Hepatocyte (in vitro differentiated cells): ENCODE data around the gene IL6. TPM values are rescaled to one million over a fixed set of nuclear protein-coding genes. Genes with fewer than 3 reads are reported as not detected.

Experiments used
- DNase-seq: peaks from one replicate; pipeline ENCODE4 v3.0.0-alpha.2; 2016; ENCODE audit warnings: low spot score
- H2AFZ ChIP-seq: fragments of 200-600 bp; sonication (generic); 2 replicates; pipeline ENCODE4 v1.6.0; 2016; ENCODE audit warnings: antibody characterized with exemption, mild to moderate bottlenecking
- H3K27ac ChIP-seq: fragments of 200-600 bp; sonication (generic); 2 replicates; pipeline ENCODE4 v1.5.1; 2016; ENCODE audit warnings: mild to moderate bottlenecking
- H3K27me3 ChIP-seq: fragments of 200-600 bp; sonication (generic); 2 replicates; pipeline ENCODE4 v1.6.1; 2016
- H3K36me3 ChIP-seq: fragments of 200-600 bp; sonication (generic); replicated peaks from 2 replicates; pipeline ENCODE4 v1.5.1; 2016; ENCODE audit warnings: low read depth; ENCODE audit not compliant: insufficient read depth
- H3K4me1 ChIP-seq: fragments of 200-600 bp; sonication (generic); 2 replicates; pipeline ENCODE4 v1.5.1; 2016; ENCODE audit warnings: mild to moderate bottlenecking, moderate library complexity; ENCODE audit not compliant: insufficient read depth
- H3K4me2 ChIP-seq: fragments of 200-600 bp; sonication (generic); 2 replicates; pipeline ENCODE4 v1.6.0; 2016
- H3K4me3 ChIP-seq: fragments of 200-600 bp; sonication (generic); 2 replicates; pipeline ENCODE4 v1.5.1; 2016; ENCODE audit warnings: mild to moderate bottlenecking
- H3K79me2 ChIP-seq: fragments of 200-600 bp; sonication (generic); 2 replicates; pipeline ENCODE4 v1.6.0; 2017; ENCODE audit warnings: mild to moderate bottlenecking
- H3K9me2 ChIP-seq: fragments of 200-600 bp; sonication (generic); replicated peaks from 2 replicates; pipeline ENCODE4 v1.6.0; 2017; ENCODE audit warnings: mild to moderate bottlenecking; ENCODE audit not compliant: insufficient read depth
- H3K9me3 ChIP-seq: fragments of 200-600 bp; sonication (generic); 2 replicates; pipeline ENCODE4 v1.5.1; 2016; ENCODE audit warnings: low read depth, mild to moderate bottlenecking
- H4K20me1 ChIP-seq: fragments of 200-600 bp; sonication (generic); 2 replicates; pipeline ENCODE4 v1.6.0; 2016; ENCODE audit warnings: mild to moderate bottlenecking; ENCODE audit not compliant: insufficient read depth, poor library complexity, severe bottlenecking
- CTCF ChIP-seq: fragments of 200-600 bp; sonication (generic); IDR thresholded peaks from 2 replicates; pipeline ENCODE4 v1.5.1; 2016; ENCODE audit warnings: antibody characterized with exemption, mild to moderate bottlenecking; ENCODE audit not compliant: poor library complexity
- EZH2 ChIP-seq: fragments of 200-600 bp; sonication (generic); IDR thresholded peaks from 2 replicates; pipeline ENCODE4 v1.6.1; 2016; ENCODE audit warnings: antibody characterized with exemption, mild to moderate bottlenecking, borderline replicate concordance
- EZH2phosphoT487 ChIP-seq: fragments of 200-600 bp; sonication (generic); IDR thresholded peaks from one replicate; pipeline ENCODE4 v1.6.1; 2018; ENCODE audit warnings: antibody characterized with exemption, mild to moderate bottlenecking, low read depth, moderate library complexity; ENCODE audit not compliant: unreplicated experiment, severe bottlenecking
- WGBS: methylation state at CpG from one replicate; pipeline ENCODE4 v1.1.6; 2016; ENCODE audit warnings: low lambda C conversion rate; ENCODE audit errors: missing lambda C conversion rate; 5-methylcytosine and 5-hydroxymethylcytosine counted together
- polyA plus RNA-seq: library from polyadenylated mRNA; unstranded; fragments of >200 nt; fragmentation: Nextera tagmentation; extraction: Ambion mirVana; gene quantifications from 2 replicates; pipeline ENCODE4 v1.2.1, GENCODE V29; 2016
- total RNA-seq: library from RNA; depleted of rRNA; stranded (reverse); fragments of >200 nt; gene quantifications from 2 replicates; pipeline ENCODE4 v1.2.3, GENCODE V29; 2014

IL6 gene
- total and polyA plus RNA-seq, 2 experiments from 2014 or later: 3.4 to 4.3 TPM

- 80% methylated on average over 2 of the region's 2 CpGs for WGBS
Observed at GRCh38 chr7:22681312-22681711, 45.7 kb upstream of the IL6 start.

GRCh38 chr7:22681852-22682657 lies 44.9 kb upstream of the IL6 start:
- Histone ChIP-seq H3K4me3 (no peak overlapping the region), H3K9me3 (no peaks in the 10 kb centered on the region), H3K27me3 (no peaks in the 10 kb centered on the region), H4K20me1 (no peaks in the 10 kb centered on the region), H3K4me1 (no peaks in the 10 kb centered on the region), H3K27ac (no peak overlapping the region), H3K36me3 (no peaks in the 10 kb centered on the region), H3K4me2 (no peak overlapping the region), H3K79me2 (no peaks in the 10 kb centered on the region), H3K9me2 (no peaks in the 10 kb centered on the region), H2AFZ (no peak overlapping the region)
- 94% methylated on average over 4 of the region's 4 CpGs for WGBS
- no peak for TF ChIP-seq EZH2phosphoT487
- no peak for TF ChIP-seq EZH2
- no peak for TF ChIP-seq CTCF
- DNase-seq: no peak

More at GRCh38 chr7:22681312-22681711, 45.7 kb upstream of the IL6 start:
- no peaks in the 10 kb centered on the region for H4K20me1 ChIP-seq
- H3K9me3 ChIP-seq: no peaks in the 10 kb centered on the region
- DNase-seq: no peak
- no peaks in the 10 kb centered on the region for H3K27me3 ChIP-seq
- no peak overlapping the region for H2AFZ ChIP-seq
- no peak overlapping the region for H3K27ac ChIP-seq
- H3K4me1 ChIP-seq: no peaks in the 10 kb centered on the region
- no peaks in the 10 kb centered on the region for H3K36me3 ChIP-seq
- no peaks in the 10 kb centered on the region for H3K9me2 ChIP-seq
- no peaks in the 10 kb centered on the region for H3K79me2 ChIP-seq
- TF ChIP-seq EZH2phosphoT487 (no peak), CTCF (no peak), EZH2 (no peak)
- no peak overlapping the region for H3K4me2 ChIP-seq
- H3K4me3 ChIP-seq: no peak overlapping the region

- Histone ChIP-seq H3K4me1 (no peaks in the 10 kb centered on the region), H3K9me3 (no peaks in the 10 kb centered on the region), H4K20me1 (no peaks in the 10 kb centered on the region), H3K27me3 (no peaks in the 10 kb centered on the region), H3K9me2 (no peaks in the 10 kb centered on the region), H3K36me3 (no peaks in the 10 kb centered on the region), H3K79me2 (no peaks in the 10 kb centered on the region), H3K4me3 (no peak overlapping the region), H3K27ac (no peak overlapping the region), H2AFZ (no peak overlapping the region), H3K4me2 (no peak overlapping the region)
- peak; percentile 11 for DNase-seq
- no peak for TF ChIP-seq CTCF
- no peak for TF ChIP-seq EZH2phosphoT487
- no peak for TF ChIP-seq EZH2
- WGBS: 76% methylated on average over 2 of the region's 2 CpGs
Observed at GRCh38 chr7:22683379-22683778, 43.6 kb upstream of the IL6 start.
